GM11168 (cell line): ENCODE data around the gene SHCBP1L.
"Not testable (repeated sequence)": the region's sequence is repeated elsewhere in the genome, so short reads cannot be mapped to it uniquely, and the experiment has no call there.

Experiments used
- in situ Hi-C: fragments of 300-500 bp; cut with MboI; formaldehyde crosslinking; loops from one replicate; pipeline ENCODE4 v1.12.0; 2022; ENCODE audit warnings: low sequenced_read_pairs; ENCODE audit not compliant: unreplicated experiment

The SHCBP1L gene

DNA sequence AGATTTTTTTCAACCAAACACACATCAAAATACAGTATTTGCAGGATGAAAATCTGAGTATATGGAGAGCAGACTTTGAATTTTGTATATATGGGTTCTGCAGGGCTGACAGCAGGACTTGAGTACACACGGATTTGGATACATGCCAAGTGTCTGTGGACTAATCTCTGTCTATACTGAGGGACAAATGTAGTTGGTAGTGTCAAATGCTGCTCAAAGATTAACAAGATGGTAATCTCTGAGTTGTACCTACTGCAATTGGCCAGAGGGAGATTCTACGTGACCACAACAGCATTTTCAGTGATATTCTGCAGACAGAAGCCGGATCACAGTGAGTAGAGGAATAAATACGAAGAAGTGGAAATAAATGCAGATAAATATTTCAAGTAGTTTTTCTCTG lies 43.4 kb downstream of the SHCBP1L start:
- in situ Hi-C loops: no loop called here

DNA sequence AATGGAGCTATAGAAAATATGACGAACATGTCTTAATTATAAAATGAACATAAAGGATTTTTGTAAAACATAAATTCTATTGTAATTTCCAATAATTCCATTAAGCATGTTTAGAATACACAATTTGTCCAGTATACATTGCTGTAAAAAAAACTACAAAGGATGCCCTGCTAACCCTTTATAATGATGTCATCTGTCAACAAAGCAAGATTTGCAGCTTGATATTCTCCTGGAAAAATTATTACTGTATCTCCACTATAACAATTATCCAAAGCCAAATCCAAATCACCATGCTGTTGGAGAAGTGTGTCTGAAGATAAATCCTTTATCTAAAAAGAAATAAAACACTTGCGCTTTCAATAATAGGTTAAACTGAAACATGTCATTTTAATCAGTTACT lies 47.6 kb downstream of the SHCBP1L start:
- in situ Hi-C loops: no loop called here

- in situ Hi-C loops: not testable (repeated sequence)
These were observed 51.0 kb downstream of the SHCBP1L start for GRCh38 chr1:182901946-182902345.

DNA sequence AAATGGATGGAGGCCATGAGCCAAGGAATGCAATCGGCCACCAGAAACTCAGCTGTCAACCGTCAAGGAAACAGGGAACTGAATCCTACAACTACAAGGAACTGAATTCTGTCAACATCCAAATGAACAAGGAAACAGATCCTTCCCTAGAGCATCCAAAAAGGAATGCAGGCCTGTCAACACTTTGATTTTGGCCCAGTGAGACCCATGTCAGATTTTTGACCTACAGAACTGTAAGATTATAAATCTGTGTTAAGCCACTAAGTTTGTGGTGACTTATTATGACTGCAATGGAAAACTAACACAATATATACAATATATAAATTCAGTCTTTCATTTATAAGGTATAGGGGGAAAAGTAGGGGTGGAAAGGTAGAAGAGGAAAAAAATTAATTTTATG lies 55.3 kb downstream of the SHCBP1L start:
- in situ Hi-C loops: no loop called here

- in situ Hi-C loops: no loop called here
These were observed 61.9 kb downstream of the SHCBP1L start for GRCh38 chr1:182890927-182891610.

- in situ Hi-C loops: no loop called here
These were observed 63.0 kb downstream of the SHCBP1L start for GRCh38 chr1:182889997-182890396.

- in situ Hi-C loops: no loop called here
These were observed 64.0 kb downstream of the SHCBP1L start for GRCh38 chr1:182888736-182889531.

DNA sequence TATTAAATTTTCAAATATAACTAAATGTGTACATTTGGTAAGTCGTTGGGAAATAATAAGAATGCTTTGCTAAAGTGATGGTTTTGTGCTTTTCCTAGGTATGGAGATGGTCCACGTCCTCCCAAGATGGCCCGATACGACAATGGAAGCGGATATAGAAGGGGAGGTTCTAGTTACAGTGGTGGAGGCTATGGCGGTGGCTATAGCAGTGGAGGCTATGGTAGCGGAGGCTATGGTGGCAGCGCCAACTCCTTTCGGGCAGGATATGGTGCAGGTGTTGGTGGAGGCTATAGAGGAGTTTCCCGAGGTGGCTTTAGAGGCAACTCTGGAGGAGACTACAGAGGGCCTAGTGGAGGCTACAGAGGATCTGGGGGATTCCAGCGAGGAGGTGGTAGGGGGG lies 66.0 kb downstream of the SHCBP1L start:
- in situ Hi-C loops: no loop called here

GRCh38 chr1:182885591-182885990 lies 67.4 kb downstream of the SHCBP1L start:
- in situ Hi-C loops: no loop called here

- in situ Hi-C loops: no loop called here
These were observed 68.1 kb downstream of the SHCBP1L start for GRCh38 chr1:182884872-182885271.

DNA sequence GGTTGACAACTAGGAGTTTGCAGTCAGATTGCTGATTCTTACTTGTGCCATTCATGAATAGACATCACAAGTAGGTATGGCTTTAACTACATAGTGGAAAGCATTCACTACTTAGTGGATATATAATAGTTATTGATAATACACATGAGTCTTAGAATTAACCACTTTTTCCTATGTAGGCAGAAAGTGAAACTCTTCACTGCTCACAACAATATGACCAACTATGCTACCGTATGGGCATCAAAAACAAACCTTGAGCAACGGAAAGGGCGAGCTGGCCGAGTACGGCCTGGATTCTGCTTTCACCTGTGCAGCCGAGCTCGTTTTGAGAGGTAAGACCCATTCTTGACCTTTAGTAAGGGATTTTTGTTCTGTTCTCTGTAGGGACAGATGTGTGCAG lies 75.1 kb downstream of the SHCBP1L start:
- in situ Hi-C loops: no loop called here

GRCh38 chr1:182877331-182877730 lies 75.6 kb downstream of the SHCBP1L start:
- in situ Hi-C loops: no loop called here

DNA sequence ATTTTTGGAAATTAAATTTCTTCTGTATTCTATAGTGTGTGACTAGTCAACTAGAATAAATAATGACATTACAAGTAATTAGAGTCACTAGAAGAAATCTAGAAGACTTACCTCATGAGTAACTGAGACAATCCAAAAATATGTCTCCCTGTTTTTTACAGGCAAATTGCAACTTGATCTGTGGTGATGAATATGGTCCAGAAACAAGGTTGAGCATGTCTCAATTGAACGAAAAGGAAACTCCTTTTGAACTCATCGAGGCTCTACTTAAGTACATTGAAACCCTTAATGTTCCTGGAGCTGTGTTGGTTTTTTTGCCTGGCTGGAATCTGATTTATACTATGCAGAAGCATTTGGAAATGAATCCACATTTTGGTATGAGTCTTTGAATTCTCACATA lies 77.1 kb downstream of the SHCBP1L start:
- in situ Hi-C loops: no loop called here

- in situ Hi-C loops: no loop called here
These were observed 80.1 kb downstream of the SHCBP1L start for GRCh38 chr1:182872881-182873280.

GRCh38 chr1:182869241-182869666 lies 83.7 kb downstream of the SHCBP1L start:
- in situ Hi-C loops: no loop called here

- in situ Hi-C loops: no loop called here
These were observed 85.1 kb downstream of the SHCBP1L start for GRCh38 chr1:182867861-182868260.

DNA sequence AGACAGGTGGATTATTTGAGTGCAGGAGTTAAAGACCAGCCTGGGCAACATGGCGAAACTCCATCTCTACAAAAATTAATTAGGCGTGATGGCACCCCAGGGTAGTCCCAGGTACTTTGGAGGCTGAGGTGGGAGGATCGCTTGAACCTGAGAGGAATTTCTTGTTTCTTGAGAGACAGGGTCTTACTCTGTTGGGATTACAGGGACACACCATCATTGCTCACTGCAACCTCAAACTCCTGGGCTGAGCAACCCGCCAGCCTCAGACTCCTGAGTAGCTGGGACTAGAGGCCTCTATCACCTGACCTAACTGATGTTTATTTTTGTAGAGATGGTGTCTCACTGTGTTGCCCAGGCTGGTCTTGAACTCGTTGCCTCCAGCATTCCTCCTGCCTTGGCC lies 89.0 kb downstream of the SHCBP1L start:
- in situ Hi-C loops: no loop called here

- in situ Hi-C loops: no loop called here
These were observed 90.1 kb downstream of the SHCBP1L start for GRCh38 chr1:182862827-182863226.

- in situ Hi-C loops: no loop called here
These were observed 91.0 kb downstream of the SHCBP1L start for GRCh38 chr1:182861994-182862393.

DNA sequence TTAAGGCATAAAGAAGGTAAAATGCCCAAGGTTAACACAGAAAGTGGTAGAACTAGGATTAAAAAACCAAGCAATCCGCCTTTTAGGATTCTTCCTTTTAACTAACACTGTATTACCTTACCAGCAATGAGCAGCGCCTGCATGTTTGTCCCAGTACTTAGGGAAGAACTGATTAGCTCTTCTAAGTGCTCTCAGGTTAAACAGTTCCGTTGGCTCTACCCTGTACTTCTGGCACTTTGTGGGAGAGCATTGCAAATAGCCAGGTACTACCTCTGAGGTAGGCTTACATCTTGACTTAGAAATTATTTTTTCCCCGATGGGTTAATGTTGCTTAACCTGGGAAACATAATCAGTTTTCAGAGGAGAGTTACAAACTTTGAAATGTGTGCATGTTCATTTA lies 92.3 kb downstream of the SHCBP1L start:
- in situ Hi-C loops: no loop called here

DNA sequence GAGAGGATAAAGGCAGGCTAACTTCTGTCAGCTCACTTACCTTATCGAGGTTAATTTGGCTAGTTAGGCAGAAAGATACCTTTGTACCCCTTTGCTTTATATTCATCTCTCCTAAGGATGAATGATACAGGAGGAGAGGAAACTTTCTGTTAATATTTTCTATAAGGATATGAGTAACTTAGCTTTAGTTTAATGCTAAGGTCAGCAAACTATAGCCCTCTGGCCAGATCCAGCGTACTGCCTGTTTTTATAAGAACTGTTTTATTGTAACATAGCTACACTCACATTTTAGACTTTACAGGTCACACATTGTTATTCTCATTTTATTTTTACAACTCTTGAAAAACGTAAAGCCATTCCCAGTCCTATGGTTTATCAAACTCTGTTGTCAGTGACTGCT lies 95.8 kb downstream of the SHCBP1L start:
- in situ Hi-C loops: no loop called here

- in situ Hi-C loops: no loop called here
These were observed 97.1 kb downstream of the SHCBP1L start for GRCh38 chr1:182855911-182856310.
